HEK293 (cell line): ENCODE measurements around the gene HOXB4.
A peak's percentile ranks its signal among the peaks of the same experiment; 100 is the strongest.

Experiments
- CTCF ChIA-PET: fragments of 350-600 bp; formaldehyde crosslinking; extraction: SDS; loops from one replicate; lab custom pipeline; 2021; ENCODE audit warnings: antibody characterized with exemption; lab: Yijun Ruan, JAX
- POLR2A ChIA-PET: fragments of 300-600 bp; formaldehyde crosslinking; extraction: SDS; loops from one replicate; lab custom pipeline; 2020; ENCODE audit warnings: antibody characterized with exemption, inconsistent platforms; lab: Yijun Ruan, JAX
- H3K27ac ChIP-seq: fragments of 200-500 bp; sonication (Bioruptor generic); 2 replicates; pipeline ENCODE4 v1.5.1; 2014; ENCODE audit warnings: low read depth, low read length, control low read depth, inconsistent platforms; ENCODE audit errors: extremely low read depth
- H3K36me3 ChIP-seq, 2 experiments: fragments of 200-500 bp in 1 of 2; sonication (Bioruptor generic) in 1 of 2; 1 replicate in 1 of 2; 2 replicates in 1 of 2; pipeline ENCODE4 v1.5.1; 2014 to 2017; ENCODE audit warnings: inconsistent platforms in 2 of 2, low read length in 2 of 2; ENCODE audit not compliant: control insufficient read depth in 2 of 2, insufficient read depth in 1 of 2
- H3K4me1 ChIP-seq: fragments of 200-500 bp; sonication (Bioruptor generic); 2 replicates; pipeline ENCODE4 v1.5.1; 2014; ENCODE audit warnings: mild to moderate bottlenecking, low read length, inconsistent platforms; ENCODE audit not compliant: control insufficient read depth, insufficient read depth
- H3K4me3 ChIP-seq: 2 replicates; pipeline ENCODE4 v1.5.1; 2011; ENCODE audit warnings: low read depth, mild to moderate bottlenecking, control low read depth, low read length, moderate library complexity
- H3K9me3 ChIP-seq: fragments of 200-500 bp; sonication (Bioruptor generic); 2 replicates; pipeline ENCODE4 v1.5.1; 2014; ENCODE audit warnings: low read depth, low read length, inconsistent platforms; ENCODE audit not compliant: control insufficient read depth, insufficient read depth
- IKZF3 ChIP-seq: fragments of 450-650 bp; IDR thresholded peaks from 2 replicates; pipeline ENCODE4 v1.5.0; 2018; ENCODE audit warnings: missing biosample characterization, mild to moderate bottlenecking, missing genetic modification characterization, moderate library complexity
- KLF16 ChIP-seq: fragments of 450-650 bp; formaldehyde crosslinking; IDR thresholded peaks from 2 replicates; pipeline ENCODE4 v1.5.1; 2017; ENCODE audit warnings: missing biosample characterization, missing genetic modification characterization
- SALL2 ChIP-seq: fragments of 450-650 bp; formaldehyde crosslinking; IDR thresholded peaks from 2 replicates; pipeline ENCODE4 v1.5.0; 2017; ENCODE audit warnings: missing biosample characterization, mild to moderate bottlenecking, missing genetic modification characterization, borderline replicate concordance
- ZBTB10 ChIP-seq: fragments of 450-650 bp; formaldehyde crosslinking; IDR thresholded peaks from 2 replicates; pipeline ENCODE4 v1.5.1; 2016; ENCODE audit warnings: missing biosample characterization, missing genetic modification characterization
- ZBTB48 ChIP-seq: fragments of 450-650 bp; formaldehyde crosslinking; IDR thresholded peaks from 2 replicates; pipeline ENCODE4 v1.5.1; 2016; ENCODE audit warnings: missing biosample characterization, missing genetic modification characterization
- ZBTB8A ChIP-seq: fragments of 450-650 bp; formaldehyde crosslinking; IDR thresholded peaks from 2 replicates; pipeline ENCODE4 v1.5.1; 2016; ENCODE audit warnings: missing biosample characterization, missing genetic modification characterization
- ZNF114 ChIP-seq: fragments of 450-650 bp; formaldehyde crosslinking; IDR thresholded peaks from 2 replicates; pipeline ENCODE4 v1.5.0; 2017; ENCODE audit warnings: missing biosample characterization, missing genetic modification characterization
- ZNF138 ChIP-seq: fragments of 450-650 bp; formaldehyde crosslinking; IDR thresholded peaks from 2 replicates; pipeline ENCODE4 v1.5.1; 2016; ENCODE audit warnings: missing biosample characterization, missing genetic modification characterization, borderline replicate concordance
- ZNF16 ChIP-seq: fragments of 450-650 bp; formaldehyde crosslinking; IDR thresholded peaks from 2 replicates; pipeline ENCODE4 v1.5.1; 2016; ENCODE audit warnings: low read depth, missing biosample characterization, missing genetic modification characterization
- ZNF19 ChIP-seq: fragments of 450-650 bp; formaldehyde crosslinking; IDR thresholded peaks from 2 replicates; pipeline ENCODE4; 2016; ENCODE audit warnings: missing biosample characterization, missing genetic modification characterization, low read depth
- ZNF266 ChIP-seq: fragments of 450-650 bp; formaldehyde crosslinking; IDR thresholded peaks from 2 replicates; pipeline ENCODE4 v1.5.1; 2016; ENCODE audit warnings: missing biosample characterization, missing genetic modification characterization, low read depth
- ZNF560 ChIP-seq: fragments of 450-650 bp; formaldehyde crosslinking; IDR thresholded peaks from 2 replicates; pipeline ENCODE4 v1.5.1; 2017; ENCODE audit warnings: missing biosample characterization, missing genetic modification characterization, borderline replicate concordance
- ZNF580 ChIP-seq: fragments of 450-650 bp; formaldehyde crosslinking; IDR thresholded peaks from 2 replicates; pipeline ENCODE4 v1.5.1; 2016; ENCODE audit warnings: missing biosample characterization, missing genetic modification characterization
- ZNF600 ChIP-seq: fragments of 450-650 bp; formaldehyde crosslinking; IDR thresholded peaks from 2 replicates; pipeline ENCODE4 v1.5.1; 2016; ENCODE audit warnings: missing biosample characterization, missing genetic modification characterization
- ZNF785 ChIP-seq: fragments of 450-650 bp; formaldehyde crosslinking; IDR thresholded peaks from 2 replicates; pipeline ENCODE4 v1.5.1; 2016; ENCODE audit warnings: missing biosample characterization, missing genetic modification characterization
- ZSCAN18 ChIP-seq: fragments of 450-650 bp; formaldehyde crosslinking; IDR thresholded peaks from 2 replicates; pipeline ENCODE4 v1.5.1; 2016; ENCODE audit warnings: missing biosample characterization, missing genetic modification characterization

The HOXB4 gene

DNA sequence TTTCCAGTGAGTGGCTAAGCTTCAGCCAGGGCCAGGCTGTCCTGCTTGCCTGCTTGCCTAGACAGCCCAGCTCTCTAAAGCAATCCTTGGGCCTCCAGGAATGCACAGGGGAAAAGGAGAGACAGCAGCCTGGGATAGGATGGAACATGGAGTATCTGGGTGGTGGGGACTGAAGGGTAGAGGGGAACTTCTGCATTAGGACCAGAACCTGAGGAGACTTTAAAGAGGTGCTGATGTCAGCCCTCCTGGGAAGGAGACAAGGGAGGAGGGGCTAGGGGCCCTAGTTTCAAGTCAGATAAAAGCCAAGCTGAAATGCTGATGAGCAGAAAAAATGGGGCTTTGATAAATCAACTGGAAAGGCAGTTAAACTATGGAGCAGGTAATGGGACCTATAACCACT, 30.9 kb upstream of the HOXB4 start (continued):
- TF ChIP-seq ZNF138, result no peak
- peak; percentile 53; the same call in 1 of the 2 replicates for TF ChIP-seq ZNF600 (tag by site-specific recombination)
- TF ChIP-seq ZSCAN18 (tag by site-specific recombination), result no peak
- no peak for TF ChIP-seq ZNF19 (tag by site-specific recombination)
- peak; percentile 58; the same call in 1 of the 2 replicates for TF ChIP-seq IKZF3
- no peak for TF ChIP-seq ZNF266 (tag by site-specific recombination)
- TF ChIP-seq ZNF114 (tag by site-specific recombination), result no peak

DNA sequence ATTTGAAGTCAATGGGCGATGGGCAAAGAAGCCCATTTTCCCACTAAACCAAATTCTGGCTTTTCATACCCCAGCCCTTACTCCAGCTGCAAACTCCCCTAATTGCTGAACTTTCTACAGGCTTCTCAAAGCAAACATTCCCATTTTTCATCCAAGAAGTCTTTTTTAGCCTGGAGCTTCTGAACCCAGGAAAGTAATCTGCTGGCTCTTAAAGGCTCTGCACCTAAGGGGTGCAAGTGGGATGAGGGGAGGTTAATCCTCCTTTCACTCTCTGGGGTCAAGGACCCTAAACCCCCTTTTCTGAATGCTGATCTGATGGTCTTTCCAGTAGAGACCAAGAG, 30.3 kb upstream of the HOXB4 start:
- Histone ChIP-seq H3K9me3 (no peaks in the 10 kb centered on the region), H3K27ac (no peak overlapping the region), H3K36me3 (peaks cover 7 to 15% of the 10 kb centered on the region in 2 experiments), H3K4me1 (peaks cover 26% of the 10 kb centered on the region), H3K4me3 (no peak overlapping the region)
- ChIA-PET POLR2A (interaction anchor here (1.2 to 2.4 kb wide), 2 partner anchors 7 to 560 kb away, joined by 3 to 8 read pairs; no protein-coding TSS in a partner anchor), CTCF (interaction anchor here (0.6 to 2.4 kb wide), 8 partner anchors 10 to 633 kb away, joined by 3 to 12 read pairs (median 3); no protein-coding TSS in a partner anchor)
- no peak for TF ChIP-seq ZNF560
- TF ChIP-seq ZBTB8A (tag by site-specific recombination), result peak; percentile 34; the same call in 1 of the 2 replicates

DNA sequence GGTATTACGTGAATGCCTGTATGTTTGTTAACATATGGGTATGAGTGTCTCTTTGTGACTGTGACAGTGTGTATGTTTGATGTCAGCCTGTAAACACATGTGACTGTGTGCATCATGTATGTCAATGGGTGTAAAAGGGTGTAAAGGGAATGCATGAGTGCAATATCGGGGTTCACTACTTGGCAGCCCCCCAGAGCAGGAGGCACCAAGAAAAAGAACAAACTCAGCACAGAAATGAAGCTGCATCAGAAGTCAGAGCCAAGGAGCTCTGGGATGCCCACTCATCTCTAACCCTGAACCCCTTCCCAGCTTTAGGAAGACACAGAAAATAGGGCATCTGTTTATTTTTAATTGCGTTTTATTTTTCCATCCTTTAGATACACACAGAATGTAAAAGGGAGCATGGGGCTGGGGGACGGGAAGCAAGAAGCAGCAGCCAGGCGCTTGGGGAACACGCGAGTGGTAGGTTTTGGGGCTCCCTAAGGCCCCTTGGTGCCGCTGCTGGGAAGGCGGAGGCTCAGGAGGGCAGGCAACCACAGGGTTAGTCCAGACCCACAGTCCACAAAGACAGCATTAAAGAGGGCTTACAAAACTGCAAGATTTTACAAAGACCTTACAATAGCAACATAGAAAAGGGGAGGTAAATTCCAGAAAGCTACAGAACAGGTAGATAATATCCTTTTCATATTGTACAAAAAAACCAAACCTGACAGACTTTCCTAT, 28.9 kb upstream of the HOXB4 start:
- Histone ChIP-seq H3K4me1 (peaks cover 24% of the 10 kb centered on the region), H3K36me3 (peaks cover 7 to 15% of the 10 kb centered on the region in 2 experiments), H3K4me3 (no peak overlapping the region), H3K27ac (peak overlapping the region; percentile 17; the same call in 1 of the 2 replicates), H3K9me3 (no peaks in the 10 kb centered on the region)
- POLR2A ChIA-PET, result interaction anchor here (1.1 kb wide), 1 partner anchor 19 kb away, joined by 6 read pairs; the partner anchor contains the start of gene HOXB9
- CTCF ChIA-PET, result interaction anchor here (0.6 to 2.0 kb wide), 2 partner anchors 265 to 271 kb away, joined by 3 to 4 read pairs; no protein-coding TSS in a partner anchor
- TF ChIP-seq SALL2 (tag by site-specific recombination) (no peak), KLF16 (tag by site-specific recombination) (no peak), ZBTB48 (tag by site-specific recombination) (no peak), ZNF580 (tag by site-specific recombination) (no peak), ZNF16 (no peak), ZBTB10 (tag by site-specific recombination) (peak; percentile 62; the same call in 1 of the 2 replicates), ZNF785 (no peak)
